Heart left ventricle (tissue), 16 donors: ENCODE results near the gene MARS1. TPM values are rescaled to one million over a fixed set of nuclear protein-coding genes. Genes with fewer than 3 reads are reported as not detected.

Source experiments
- ATAC-seq, 4 donors: fragments of 200-7000 bp; cut with Tn5 transposase; one replicate each; pipeline ENCODE4 v1.9.1; 2020 to 2022; ENCODE audit warnings: moderate library complexity in 4 of 4, mild to moderate bottlenecking in 3 of 4, moderate number of reproducible peaks in 1 of 4
- DNase-seq, 5 donors: peaks; one replicate each; pipeline ENCODE4 v3.0.0-alpha.2; 2020
- H3K27ac ChIP-seq, 12 donors: fragments of 200-600 bp; sonication (generic) in 4 of 12; one replicate each; pipeline versions ENCODE4 v1.5.0 to v1.8.0; 2016 to 2022; ENCODE audit warnings: mild to moderate bottlenecking in 2 of 12
- H3K27me3 ChIP-seq, 9 donors: fragments of 200-600 bp; sonication (generic) in 2 of 9; one replicate each; pipeline versions ENCODE4 v1.5.1 to v1.8.0; 2016 to 2022; ENCODE audit warnings: mild to moderate bottlenecking in 3 of 9
- H3K36me3 ChIP-seq, 9 donors: fragments of 200-600 bp; sonication (generic) in 2 of 9; one replicate each; pipeline versions ENCODE4 v1.5.0 to v1.8.0; 2018 to 2022; ENCODE audit warnings: mild to moderate bottlenecking in 2 of 9
- H3K4me1 ChIP-seq, 12 donors: fragments of 200-600 bp; sonication (generic) in 4 of 12; one replicate each; pipeline versions ENCODE4 v1.5.0 to v1.8.0; 2016 to 2022; ENCODE audit warnings: mild to moderate bottlenecking in 3 of 12
- H3K4me3 ChIP-seq, 12 donors: fragments of 200-600 bp; sonication (generic) in 4 of 12; one replicate each; pipeline versions ENCODE4 v1.5.0 to v1.8.0; 2017 to 2022; ENCODE audit warnings: mild to moderate bottlenecking in 9 of 12, moderate library complexity in 4 of 12
- H3K9me3 ChIP-seq, 12 donors: fragments of 200-600 bp; sonication (generic) in 4 of 12; one replicate each; pipeline versions ENCODE4 v1.5.0 to v1.8.0; 2016 to 2022; ENCODE audit warnings: mild to moderate bottlenecking in 1 of 12
- POLR2A ChIP-seq, 2 donors: fragments of 450-650 bp; IDR thresholded peaks; one replicate each; pipeline ENCODE4 v1.6.1; 2017; ENCODE audit warnings: antibody characterized with exemption in 2 of 2, mild to moderate bottlenecking in 2 of 2, moderate library complexity in 2 of 2
- WGBS, 4 donors: extraction: QIAGEN DNeasy Blood & Tissue Kit in 2 of 4; methylation state at CpG; one replicate each; pipeline versions ENCODE4 v1.1.5 to v1.1.7; 2013 to 2018; 5-methylcytosine and 5-hydroxymethylcytosine counted together
- intact Hi-C, 10 donors: fragments of 100-400 bp; cut with DNase I; formaldehyde crosslinking; loops; one replicate each; pipeline versions ENCODE4 v1.11.1 to v1.14.2; 2022
- polyA plus RNA-seq, 2 donors: library from polyadenylated mRNA; stranded (reverse); fragments of 200-250 nt; gene quantifications; one replicate each; pipeline ENCODE4 v1.2.3, GENCODE V29; 2013
- total RNA-seq, 9 donors: library from RNA; depleted of rRNA in 2 of 9; stranded (reverse); fragments of >200 nt in 2 of 9; fragmentation: NEBNext Ultra II Directional in 3 of 9; extraction: Animal tissue kit (Norgen Biotek cat#: 25700) in 3 of 9; gene quantifications; one replicate each; pipeline versions ENCODE4 v1.1.0 to v1.2.4, GENCODE V29; 2016 to 2023
- TF ChIP-seq, protein P1 (sequence below), 12 donors: fragments of 200-600 bp; sonication (generic) in 4 of 12; IDR thresholded peaks; one replicate each; pipeline versions ENCODE4 v1.5.0 to v1.8.0; 2018 to 2022; ENCODE audit warnings: antibody characterized with exemption in 12 of 12, mild to moderate bottlenecking in 5 of 12
- donor health status: ischemic (EF 13 %, LVEDD 7.1; RV severe dilation, severe dysfunction).
- donor health status: healthy with polysubstance abuse.
- donor health status: DM: no; HTN: yes; CAD: no.
- donor health status: DM: no; HTN: no; CAD: no.
- donor health status: ischemic (EF 25% LVEDD 6.9; RV normal size, moderate dysfunction).
- donor health status: ischemic (EF 25% LVEDD 5.7; RV mildly dilated, moderate dysfunction).
- donor health status: healthy.
- donor health status: DM: yes; HTN: yes; CAD: no.
- donor health status: ischemic (EF 35%, LVEDD 5.7; RV mildly dilated, moderate dysfunction).
- donor health status: nonischemic (EF 11% LVEDD 7.7; RV severe dilation, severe dysfunction).
- donor health status: DM: yes; HTN: yes; CAD: no.
- donor health status: PGD.
- donor health status: ischemic (EF 29% LVEDD 5.4; RV normal size, mild dysfunction).
- donor health status: nonischemic (EF 23%, LVEDD 6.1; RV moderate dilation, normal function).

The MARS1 gene
- total and polyA plus RNA-seq, 11 donors = 36.8 to 109 (median 74.9) TPM

DNA sequence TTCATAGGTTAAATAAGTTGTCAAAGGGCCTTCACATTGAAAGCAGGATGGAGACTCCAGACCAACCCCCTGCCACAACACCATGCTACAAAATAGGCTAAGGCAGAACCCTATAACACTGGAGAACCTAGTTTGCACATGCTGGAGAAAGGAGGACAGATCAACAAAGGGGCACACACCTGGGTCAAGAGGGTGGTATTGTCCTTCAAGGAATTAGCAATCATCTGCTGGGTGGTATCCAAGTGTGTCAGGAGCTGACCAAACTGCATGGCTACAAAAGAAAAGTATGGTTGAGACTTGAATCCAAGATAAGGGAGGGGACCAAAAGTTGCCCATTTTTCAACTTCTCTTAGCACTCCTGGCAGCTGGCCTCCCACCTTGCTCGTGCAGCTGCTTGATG lies 44.0 kb downstream of the MARS1 start:
- TF ChIP-seq POLR2A (IDR thresholded peaks at IDR 0.05) = no peak
- TF ChIP-seq, protein P1, sequence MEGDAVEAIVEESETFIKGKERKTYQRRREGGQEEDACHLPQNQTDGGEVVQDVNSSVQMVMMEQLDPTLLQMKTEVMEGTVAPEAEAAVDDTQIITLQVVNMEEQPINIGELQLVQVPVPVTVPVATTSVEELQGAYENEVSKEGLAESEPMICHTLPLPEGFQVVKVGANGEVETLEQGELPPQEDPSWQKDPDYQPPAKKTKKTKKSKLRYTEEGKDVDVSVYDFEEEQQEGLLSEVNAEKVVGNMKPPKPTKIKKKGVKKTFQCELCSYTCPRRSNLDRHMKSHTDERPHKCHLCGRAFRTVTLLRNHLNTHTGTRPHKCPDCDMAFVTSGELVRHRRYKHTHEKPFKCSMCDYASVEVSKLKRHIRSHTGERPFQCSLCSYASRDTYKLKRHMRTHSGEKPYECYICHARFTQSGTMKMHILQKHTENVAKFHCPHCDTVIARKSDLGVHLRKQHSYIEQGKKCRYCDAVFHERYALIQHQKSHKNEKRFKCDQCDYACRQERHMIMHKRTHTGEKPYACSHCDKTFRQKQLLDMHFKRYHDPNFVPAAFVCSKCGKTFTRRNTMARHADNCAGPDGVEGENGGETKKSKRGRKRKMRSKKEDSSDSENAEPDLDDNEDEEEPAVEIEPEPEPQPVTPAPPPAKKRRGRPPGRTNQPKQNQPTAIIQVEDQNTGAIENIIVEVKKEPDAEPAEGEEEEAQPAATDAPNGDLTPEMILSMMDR (IDR thresholded peaks at IDR 0.05) = no peak
- Histone ChIP-seq H3K4me3 (no peak overlapping the region), H3K9me3 (no peaks in the 10 kb centered on the region), H3K27me3 (no peaks in the 10 kb centered on the region), H3K4me1 (no peaks in the 10 kb centered on the region), H3K27ac (no peak overlapping the region), H3K36me3 (peaks cover 9 to 99% (median 88%) of the 10 kb centered on the region in 9 donors)
- intact Hi-C loops = no loop called here
- DNase-seq (no peak), ATAC-seq (no peak)
- 67 to 100% (median 85%) methylated on average over 1 of the region's 1 CpG for WGBS, 4 donors

DNA sequence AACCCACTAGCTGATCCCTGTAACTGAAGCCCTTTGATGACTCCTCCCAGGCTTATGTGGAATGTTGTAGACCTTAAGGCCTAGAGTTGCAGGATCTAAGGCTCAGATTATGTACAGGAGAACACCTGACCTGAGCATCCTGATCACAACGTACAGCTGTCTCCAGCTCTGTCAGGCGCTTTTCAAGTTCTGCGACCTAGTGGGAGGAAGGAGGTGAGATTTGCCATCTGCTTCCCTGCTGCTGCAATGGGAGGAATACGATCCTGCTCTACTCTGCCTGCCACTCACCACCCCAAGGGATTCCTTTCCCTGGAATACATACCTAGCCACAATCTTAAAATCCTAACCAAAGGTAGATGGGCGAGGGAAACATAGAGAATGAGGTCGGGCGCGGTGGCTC lies 45.2 kb downstream of the MARS1 start:
- intact Hi-C loops = no loop called here
- no peak for TF ChIP-seq POLR2A (IDR thresholded peaks at IDR 0.05)
- TF ChIP-seq, protein P1 (IDR thresholded peaks at IDR 0.05) = no peak
- no peak for ATAC-seq
- Histone ChIP-seq H3K4me1 (no peaks in the 10 kb centered on the region), H3K9me3 (no peaks in the 10 kb centered on the region), H3K27me3 (no peaks in the 10 kb centered on the region), H3K36me3 (peaks cover 9 to 97% (median 83%) of the 10 kb centered on the region in 9 donors), H3K4me3 (no peak overlapping the region), H3K27ac (no peak overlapping the region)
- no peak for DNase-seq
- whole genome bisulfite sequencing, 4 donors = 86 to 92% (median 90%) methylated on average over 8 of the region's 8 CpGs

DNA sequence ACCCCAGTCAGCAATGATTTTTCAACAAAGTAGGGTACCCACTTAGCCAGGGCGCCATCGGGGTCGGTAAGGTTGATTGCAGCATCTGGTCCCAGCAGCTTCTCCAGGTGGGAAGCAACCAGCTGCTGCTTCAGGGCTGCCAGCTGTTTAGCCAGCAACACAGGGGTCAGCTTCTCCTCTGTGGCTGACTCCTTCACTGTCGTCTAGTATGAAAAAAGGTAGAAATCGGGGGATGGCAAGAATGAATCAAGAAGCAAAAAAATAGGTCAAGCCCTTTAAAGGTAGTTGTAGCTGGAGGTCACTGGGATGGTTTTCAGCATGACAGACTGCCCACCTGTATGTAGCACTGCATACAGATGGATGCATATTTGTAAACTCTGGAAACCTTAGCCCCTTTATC lies 46.4 kb downstream of the MARS1 start:
- no peaks in the 10 kb centered on the region for H3K27me3 ChIP-seq
- H3K4me3 ChIP-seq = no peak overlapping the region
- ATAC-seq = no peak
- TF ChIP-seq POLR2A (IDR thresholded peaks at IDR 0.05) = no peak
- TF ChIP-seq, protein P1 (IDR thresholded peaks at IDR 0.05) = no peak
- intact Hi-C loops = no loop called here
- H3K9me3 ChIP-seq = no peaks in the 10 kb centered on the region
- 94 to 96% (median 95%) methylated on average over 5 of the region's 5 CpGs for WGBS, 4 donors
- H3K36me3 ChIP-seq = peaks cover 9 to 97% (median 83%) of the 10 kb centered on the region in 9 donors
- H3K27ac ChIP-seq = no peak overlapping the region
- DNase-seq = no peak
- no peaks in the 10 kb centered on the region for H3K4me1 ChIP-seq

DNA sequence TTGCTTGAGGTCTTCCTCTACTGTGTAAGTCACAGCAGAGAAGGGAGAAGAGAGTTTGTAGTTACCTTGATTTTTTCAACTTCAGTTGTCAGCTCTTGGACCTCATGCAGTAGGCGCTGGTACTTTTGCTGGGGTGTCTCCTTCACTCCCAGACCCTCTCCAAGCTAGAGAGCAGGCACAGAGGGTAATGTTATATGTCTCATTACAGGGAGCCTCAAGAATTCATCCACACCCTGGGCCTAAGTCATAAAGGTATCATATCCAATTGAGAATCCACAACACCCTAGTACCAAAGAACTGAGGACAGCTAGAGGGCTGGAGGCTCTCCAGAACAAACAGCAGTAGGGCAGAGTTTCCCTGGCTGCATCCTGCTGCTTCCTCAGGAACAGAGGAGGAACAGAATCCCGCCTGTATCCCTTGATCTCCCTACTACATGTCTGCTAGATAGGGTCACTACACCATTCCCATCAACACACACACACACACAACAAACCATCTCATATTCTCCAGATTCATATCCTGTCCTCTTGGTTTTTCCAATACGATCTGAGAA lies 47.2 kb downstream of the MARS1 start:
- H3K9me3 ChIP-seq = no peaks in the 10 kb centered on the region
- no peaks in the 10 kb centered on the region for H3K27me3 ChIP-seq
- no peak overlapping the region for H3K27ac ChIP-seq
- ATAC-seq (no peak), DNase-seq (no peak)
- peaks cover 9 to 97% (median 81%) of the 10 kb centered on the region in 9 donors for H3K36me3 ChIP-seq
- H3K4me3 ChIP-seq = no peak overlapping the region
- TF ChIP-seq POLR2A (IDR thresholded peaks at IDR 0.05) = no peak
- TF ChIP-seq, protein P1 (IDR thresholded peaks at IDR 0.05) = no peak
- H3K4me1 ChIP-seq = no peaks in the 10 kb centered on the region
- WGBS, 4 donors = 83 to 97% (median 86%) methylated on average over 3 of the region's 3 CpGs
- intact Hi-C loops = no loop called here
